SK-N-SH (cell line): Measurements from ENCODE around the gene PRKCI.

Experiments
- CTCF ChIP-seq: fragments of 200-600 bp; sonication (generic); IDR thresholded peaks from 2 replicates; pipeline ENCODE4 v1.6.1; 2017; ENCODE audit warnings: antibody characterized with exemption, mild to moderate bottlenecking, moderate library complexity
- EP300 ChIP-seq, 2 experiments: IDR thresholded peaks; 2 replicates each; pipeline versions ENCODE4 v1.4.0 to v1.6.1; 2012; ENCODE audit warnings: borderline replicate concordance in 1 of 2, low read depth in 1 of 2, low read length in 1 of 2
- EZH2phosphoT487 ChIP-seq: fragments of 200-600 bp; sonication (generic); IDR thresholded peaks from 2 replicates; pipeline ENCODE4 v1.6.1; 2017; ENCODE audit warnings: low read depth, mixed run types, mild to moderate bottlenecking, antibody characterized with exemption, moderate library complexity, borderline replicate concordance
- FOXJ3 ChIP-seq: sonication (generic); formaldehyde crosslinking; IDR thresholded peaks from 2 replicates; pipeline ENCODE4 v1.5.1; 2020; ENCODE audit warnings: mild to moderate bottlenecking, missing genetic modification reagents
- GATA2 ChIP-seq: sonication (generic); formaldehyde crosslinking; IDR thresholded peaks from 2 replicates; pipeline ENCODE4 v1.5.0; 2020; ENCODE audit warnings: mild to moderate bottlenecking, missing genetic modification reagents
- JUND ChIP-seq: IDR thresholded peaks from 2 replicates; pipeline ENCODE4 v1.4.0; 2012
- MAX ChIP-seq: IDR thresholded peaks from 2 replicates; pipeline ENCODE4 v1.4.0; 2012; ENCODE audit warnings: low read depth
- NRF1 ChIP-seq: IDR thresholded peaks from 2 replicates; pipeline ENCODE4 v1.6.1; 2012; ENCODE audit warnings: low read depth, mild to moderate bottlenecking, low read length
- POLR2AphosphoS5 ChIP-seq: IDR thresholded peaks from 2 replicates; pipeline ENCODE4 v1.6.1; 2012; ENCODE audit warnings: low read depth, low read length
- SMC3 ChIP-seq: IDR thresholded peaks from 2 replicates; pipeline ENCODE4 v1.6.1; 2012; ENCODE audit warnings: low read depth, low read length, improper control_type of control experiment
- TEAD4 ChIP-seq: IDR thresholded peaks from 2 replicates; pipeline ENCODE4 v1.4.0; 2012; ENCODE audit warnings: mild to moderate bottlenecking, borderline replicate concordance; ENCODE audit not compliant: insufficient read depth

- TF ChIP-seq CTCF (no peak), JUND (no peak), EP300 (IDR thresholded peaks at IDR 0.05; ENCODE audit: borderline replicate concordance in 1 of 2, low read depth in 1 of 2, low read length in 1 of 2) (no peak), GATA2 (no peak), NRF1 (no peak), EZH2phosphoT487 (no peak), MAX (no peak), SMC3 (no peak), FOXJ3 (CRISPR knock-in tag) (no peak), POLR2AphosphoS5 (no peak), TEAD4 (no peak)
Observed at GRCh38 chr3:170240142-170240541, 17.9 kb downstream of the PRKCI start.
